GM23338 (cell line): ENCODE measurements around the gene VPS37B.

ENCODE experiments used
- CTCF ChIP-seq, 2 experiments: fragments of 200-600 bp in 1 of 2; sonication (generic) in 1 of 2; conservative IDR thresholded peaks; 2 replicates each; pipeline versions ENCODE4 v1.5.1 to v1.6.1; 2016 to 2017; ENCODE audit warnings: antibody characterized with exemption in 2 of 2, low read depth in 2 of 2, mild to moderate bottlenecking in 2 of 2, moderate library complexity in 1 of 2
- EZH2 ChIP-seq: fragments of 200-600 bp; sonication (generic); IDR thresholded peaks from one replicate; pipeline ENCODE4 v1.8.0; 2017; ENCODE audit warnings: antibody characterized with exemption, mild to moderate bottlenecking, low read depth; ENCODE audit not compliant: unreplicated experiment
- EZH2phosphoT487 ChIP-seq: fragments of 200-600 bp; sonication (generic); IDR thresholded peaks from one replicate; pipeline ENCODE4 v1.8.1; 2018; ENCODE audit warnings: antibody characterized with exemption; ENCODE audit not compliant: unreplicated experiment
- POLR2AphosphoS5 ChIP-seq: IDR thresholded peaks from 2 replicates; pipeline ENCODE4 v1.6.1; 2016; ENCODE audit warnings: antibody characterized with exemption, low read depth
- REST ChIP-seq: IDR thresholded peaks from one replicate; pipeline ENCODE4 v1.6.1; 2018; ENCODE audit warnings: antibody characterized with exemption; ENCODE audit not compliant: unreplicated experiment

- no peak for TF ChIP-seq CTCF (conservative IDR thresholded peaks at IDR 0.05; ENCODE audit: low read depth in 2 of 2)
- TF ChIP-seq POLR2AphosphoS5 = no peak
- TF ChIP-seq REST = no peak
- no peak for TF ChIP-seq EZH2phosphoT487
- TF ChIP-seq EZH2 = no peak
These were observed 39.7 kb downstream of the VPS37B start for GRCh38 chr12:122855928-122856831.
